Tibial nerve (tissue), 4 donors: Measurements from ENCODE around the gene BAZ1B.

Source experiments
- CTCF ChIP-seq, 5 experiments: fragments of 200-600 bp in 3 of 5; fragments of 450-650 bp in 2 of 5; sonication (generic) in 3 of 5; IDR thresholded peaks; one replicate each; pipeline ENCODE4 v1.5.1; 2016 to 2019; ENCODE audit warnings: antibody characterized with exemption in 5 of 5, mild to moderate bottlenecking in 3 of 5, moderate library complexity in 2 of 5
- EP300 ChIP-seq, 2 donors: sonication (generic); formaldehyde crosslinking; IDR thresholded peaks; one replicate each; pipeline ENCODE4 v1.6.1; 2017; ENCODE audit warnings: antibody characterized with exemption in 2 of 2, mild to moderate bottlenecking in 1 of 2

- TF ChIP-seq CTCF (IDR thresholded peaks at IDR 0.05) (no peak), EP300 (IDR thresholded peaks at IDR 0.05) (no peak)
These were observed 127.7 kb downstream of the BAZ1B start for GRCh38 chr7:73394422-73394821.
